Stomach (tissue), 9 donors: ENCODE data around the gene PIK3R2. TPM values are rescaled to one million over a fixed set of nuclear protein-coding genes. Genes with fewer than 3 reads are reported as not detected.

ENCODE experiments used
- DNase-seq, 2 donors: peaks; one replicate each; pipeline versions ENCODE4 v3.0.0 to v3.0.0-alpha.2; 2013 to 2019
- H3K27ac ChIP-seq, 5 donors: fragments of 200-600 bp in 4 of 5; sonication (generic) in 4 of 5; one replicate each; pipeline ENCODE4 v1.5.1; 2013 to 2019; ENCODE audit warnings: mild to moderate bottlenecking in 1 of 5, moderate library complexity in 1 of 5
- H3K27me3 ChIP-seq, 3 donors: fragments of 200-600 bp; sonication (generic); one replicate each; pipeline ENCODE4 v1.5.1; 2017 to 2019; ENCODE audit warnings: mixed run types in 1 of 3
- H3K36me3 ChIP-seq, 4 donors: fragments of 200-600 bp; sonication (generic); 1 replicate in 3 of 4; 2 replicates in 1 of 4; pipeline ENCODE4 v1.5.1; 2016 to 2019
- H3K4me1 ChIP-seq, 4 donors: fragments of 200-600 bp; sonication (generic); one replicate each; pipeline ENCODE4 v1.5.1; 2016 to 2019
- H3K4me3 ChIP-seq, 4 donors: fragments of 200-600 bp; sonication (generic) in 3 of 4; one replicate each; pipeline ENCODE4 v1.5.1; 2016 to 2019; ENCODE audit warnings: mild to moderate bottlenecking in 1 of 4
- H3K9me3 ChIP-seq, 4 donors: fragments of 200-600 bp; sonication (generic); one replicate each; pipeline ENCODE4 v1.5.1; 2016 to 2019
- CTCF ChIP-seq, 7 experiments: fragments of 450-650 bp in 4 of 7; fragments of 200-600 bp in 3 of 7; sonication (generic) in 3 of 7; IDR thresholded peaks; one replicate each; pipeline ENCODE4 v1.5.1; 2016 to 2019; ENCODE audit warnings: antibody characterized with exemption in 7 of 7, control low read depth in 2 of 7, mild to moderate bottlenecking in 1 of 7
- EP300 ChIP-seq: sonication (generic); formaldehyde crosslinking; IDR thresholded peaks from one replicate; pipeline ENCODE4 v1.6.1; 2017; ENCODE audit warnings: antibody characterized with exemption
- POLR2A ChIP-seq, 4 donors: fragments of 450-650 bp; IDR thresholded peaks; one replicate each; pipeline ENCODE4 v1.6.1; 2016; ENCODE audit warnings: antibody characterized with exemption in 4 of 4, control low read depth in 2 of 4, mild to moderate bottlenecking in 1 of 4, moderate library complexity in 1 of 4
- POLR2AphosphoS5 ChIP-seq, 3 donors: sonication (generic); formaldehyde crosslinking; IDR thresholded peaks; one replicate each; pipeline ENCODE4 v1.6.1; 2016; ENCODE audit warnings: antibody characterized with exemption in 3 of 3
- WGBS, 5 donors: extraction: QIAGEN DNeasy Blood & Tissue Kit in 3 of 5; methylation state at CpG; one replicate each; pipeline versions ENCODE4 v1.1.5 to v1.1.7; 2013 to 2018; 5-methylcytosine and 5-hydroxymethylcytosine counted together
- intact Hi-C: fragments of 100-400 bp; cut with DNase I; formaldehyde crosslinking; loops from one replicate; pipeline ENCODE4 v1.15.1; 2023; ENCODE audit warnings: low total_unique reads
- polyA plus RNA-seq, 3 donors: library from polyadenylated mRNA; stranded (reverse); fragments of 200-250 nt; gene quantifications; one replicate each; pipeline ENCODE4 v1.2.3, GENCODE V29; 2013
- total RNA-seq, 5 donors: library from RNA; depleted of rRNA; stranded (reverse); fragments of >200 nt; gene quantifications; one replicate each; pipeline versions ENCODE4 v1.1.0 to v1.2.3, GENCODE V29; 2014 to 2016
- donor health status: healthy with polysubstance abuse.
- donor health status: Bipolar disorder and iron deficiency.
- donor health status: healthy.

The PIK3R2 gene
- total and polyA plus RNA-seq, 8 donors, result 2.0 to 490 (median 10.0) TPM

- no peaks in the 10 kb centered on the region for H3K9me3 ChIP-seq
- intact Hi-C loops, result no loop called here
- H3K27me3 ChIP-seq, result no peaks in the 10 kb centered on the region
- no peak for DNase-seq
- 70 to 100% (median 94%) methylated on average over 2 of the region's 2 CpGs for WGBS, 5 donors
- peaks cover 0 to 5% (median 0%) of the 10 kb centered on the region in 4 donors for H3K4me1 ChIP-seq
- TF ChIP-seq POLR2A (IDR thresholded peaks at IDR 0.05), result no peak
- TF ChIP-seq CTCF (IDR thresholded peaks at IDR 0.05), result no peak
- no peak for TF ChIP-seq EP300
- TF ChIP-seq POLR2AphosphoS5 (IDR thresholded peaks at IDR 0.05), result no peak
- H3K4me3 ChIP-seq, result no peak overlapping the region
- no peak overlapping the region for H3K27ac ChIP-seq
- peaks cover 28 to 95% (median 88%) of the 10 kb centered on the region in 4 donors for H3K36me3 ChIP-seq
Observed at GRCh38 chr19:18126097-18126496, 26.9 kb upstream of the PIK3R2 start.

- TF ChIP-seq POLR2AphosphoS5 (IDR thresholded peaks at IDR 0.05), result no peak
- TF ChIP-seq EP300, result no peak
- no peak for TF ChIP-seq CTCF (IDR thresholded peaks at IDR 0.05)
- Histone ChIP-seq H3K36me3 (peaks cover 36 to 98% (median 93%) of the 10 kb centered on the region in 4 donors), H3K27ac (no peak overlapping the region), H3K4me1 (peaks cover 0 to 5% (median 0%) of the 10 kb centered on the region in 4 donors), H3K4me3 (no peak overlapping the region), H3K9me3 (no peaks in the 10 kb centered on the region), H3K27me3 (no peaks in the 10 kb centered on the region)
- DNase-seq, result no peak
- 75 to 90% (median 84%) methylated on average over 2 to 3 of the region's 3 CpGs for WGBS, 5 donors
- intact Hi-C loops, result no loop called here
Observed at GRCh38 chr19:18128044-18128443, 24.9 kb upstream of the PIK3R2 start.

GRCh38 chr19:18128805-18129204, 24.2 kb upstream of the PIK3R2 start:
- Histone ChIP-seq H3K9me3 (no peaks in the 10 kb centered on the region), H3K4me1 (peaks cover 0 to 5% (median 0%) of the 10 kb centered on the region in 4 donors), H3K36me3 (peaks cover 30 to 96% (median 93%) of the 10 kb centered on the region in 4 donors), H3K4me3 (no peak overlapping the region), H3K27me3 (no peaks in the 10 kb centered on the region), H3K27ac (no peak overlapping the region)
- no peak for DNase-seq
- TF ChIP-seq POLR2A (IDR thresholded peaks at IDR 0.05) (no peak), EP300 (no peak), CTCF (IDR thresholded peaks at IDR 0.05) (no peak), POLR2AphosphoS5 (IDR thresholded peaks at IDR 0.05) (no peak)
- WGBS, 5 donors, result 92 to 99% (median 96%) methylated on average over 12 of the region's 12 CpGs
- intact Hi-C loops, result no loop called here

- TF ChIP-seq EP300 (no peak), POLR2AphosphoS5 (IDR thresholded peaks at IDR 0.05) (no peak), CTCF (IDR thresholded peaks at IDR 0.05) (no peak), POLR2A (IDR thresholded peaks at IDR 0.05) (no peak)
- Histone ChIP-seq H3K9me3 (no peaks in the 10 kb centered on the region), H3K27me3 (no peaks in the 10 kb centered on the region), H3K4me1 (peaks cover 0 to 5% (median 0%) of the 10 kb centered on the region in 4 donors), H3K4me3 (no peak overlapping the region), H3K36me3 (peaks cover 33 to 96% (median 92%) of the 10 kb centered on the region in 4 donors), H3K27ac (no peak overlapping the region)
- WGBS, 5 donors, result 89 to 98% (median 94%) methylated on average over 19 to 21 of the region's 21 CpGs
- no peak for DNase-seq
- intact Hi-C loops, result no loop called here
Observed at GRCh38 chr19:18130523-18131242, 22.3 kb upstream of the PIK3R2 start.
